LoVo (cell line): ENCODE results near the gene OR2AE1.
A peak's percentile ranks its signal among the peaks of the same experiment; 100 is the strongest.

Experiments
- DNase-seq: peaks from one replicate; pipeline ENCODE4 v3.0.0-alpha.2; 2016; ENCODE audit warnings: low spot score

OR2AE1 gene

DNA sequence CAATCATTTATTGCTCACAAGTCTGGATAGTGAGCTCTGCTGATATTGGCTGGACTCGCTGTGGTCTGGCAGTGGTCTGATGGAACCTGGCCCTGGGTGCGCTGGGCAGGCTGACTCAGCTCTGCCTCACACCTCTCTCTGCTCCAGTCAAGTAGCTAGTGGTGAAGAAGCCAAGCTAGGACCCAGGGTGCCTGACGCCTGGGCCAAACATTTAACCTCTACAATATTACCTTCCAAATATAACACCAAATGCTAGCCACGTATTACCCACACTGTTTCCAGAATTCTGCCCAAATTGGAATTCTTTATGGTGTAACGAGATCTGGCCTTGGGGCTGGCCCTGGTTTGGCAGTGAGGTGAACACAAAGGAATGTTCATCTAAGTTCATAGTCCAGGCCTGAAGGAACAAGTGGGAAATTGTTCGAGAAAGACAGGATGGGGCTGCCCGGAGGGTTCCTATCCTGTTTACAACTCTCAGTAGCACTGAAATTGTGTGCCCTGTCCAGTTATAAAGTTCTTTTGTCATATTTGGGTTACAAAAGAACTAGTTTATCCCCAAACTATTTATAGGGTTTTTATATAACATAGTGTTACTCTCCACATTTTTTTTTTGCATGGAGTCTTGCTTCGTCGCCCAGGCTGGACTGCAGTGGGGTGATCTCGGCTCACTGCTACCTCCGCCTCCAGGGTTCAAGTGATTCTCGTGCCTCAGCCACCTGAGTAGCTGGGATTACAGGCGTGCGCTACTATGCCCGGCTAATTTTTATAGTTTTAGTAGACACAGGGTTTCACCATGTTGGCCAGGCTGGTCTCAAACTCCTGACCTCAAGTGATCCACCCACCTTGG, 16.3 kb downstream of the OR2AE1 start:
- peak; percentile 66 for DNase-seq

GRCh38 chr7:99855236-99855635, 21.6 kb downstream of the OR2AE1 start:
- DNase-seq: no peak

DNA sequence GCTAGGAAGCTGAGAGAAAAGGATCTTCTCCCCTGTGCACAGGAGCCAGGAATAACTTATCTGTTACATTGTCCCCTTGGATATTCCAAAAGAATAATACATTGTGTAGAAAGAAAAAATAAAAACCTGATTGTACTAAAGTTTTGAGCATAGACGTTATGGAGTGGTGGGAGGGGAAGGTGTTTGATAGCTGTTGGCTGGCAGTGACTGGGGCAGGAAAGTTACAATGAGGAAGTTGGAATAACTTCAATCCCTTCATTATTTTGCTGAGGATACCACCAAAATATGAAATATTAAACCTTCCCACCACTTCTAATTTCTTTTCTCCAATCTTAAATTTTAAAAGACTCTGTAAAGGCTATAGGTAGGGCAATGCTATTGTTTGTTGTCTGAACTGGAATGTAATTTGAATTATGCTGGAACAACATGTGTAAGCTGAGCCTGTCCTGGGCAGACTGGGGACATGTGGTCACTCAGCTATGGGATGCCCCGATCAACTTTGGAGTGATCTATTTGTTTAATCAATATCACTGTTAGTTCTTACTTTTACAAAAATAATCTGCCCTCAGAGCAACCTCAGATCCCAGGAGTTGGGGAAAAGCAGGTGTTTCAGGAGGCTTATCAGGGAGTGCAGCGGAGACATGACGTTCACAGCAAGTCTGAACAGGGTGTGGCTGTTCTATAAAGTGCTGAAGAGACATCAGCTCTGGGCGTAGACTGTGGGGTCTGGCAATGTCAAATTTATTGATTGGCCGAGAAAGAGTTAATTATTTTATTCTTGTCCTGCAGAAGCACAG, 28.2 kb downstream of the OR2AE1 start:
- DNase-seq: no peak

- DNase-seq: no peak
Measured at GRCh38 chr7:99844328-99844727, 32.5 kb downstream of the OR2AE1 start.

- no peak for DNase-seq
Measured at GRCh38 chr7:99843808-99844207, 33.0 kb downstream of the OR2AE1 start.

GRCh38 chr7:99842926-99843325, 33.9 kb downstream of the OR2AE1 start:
- DNase-seq: no peak

DNA sequence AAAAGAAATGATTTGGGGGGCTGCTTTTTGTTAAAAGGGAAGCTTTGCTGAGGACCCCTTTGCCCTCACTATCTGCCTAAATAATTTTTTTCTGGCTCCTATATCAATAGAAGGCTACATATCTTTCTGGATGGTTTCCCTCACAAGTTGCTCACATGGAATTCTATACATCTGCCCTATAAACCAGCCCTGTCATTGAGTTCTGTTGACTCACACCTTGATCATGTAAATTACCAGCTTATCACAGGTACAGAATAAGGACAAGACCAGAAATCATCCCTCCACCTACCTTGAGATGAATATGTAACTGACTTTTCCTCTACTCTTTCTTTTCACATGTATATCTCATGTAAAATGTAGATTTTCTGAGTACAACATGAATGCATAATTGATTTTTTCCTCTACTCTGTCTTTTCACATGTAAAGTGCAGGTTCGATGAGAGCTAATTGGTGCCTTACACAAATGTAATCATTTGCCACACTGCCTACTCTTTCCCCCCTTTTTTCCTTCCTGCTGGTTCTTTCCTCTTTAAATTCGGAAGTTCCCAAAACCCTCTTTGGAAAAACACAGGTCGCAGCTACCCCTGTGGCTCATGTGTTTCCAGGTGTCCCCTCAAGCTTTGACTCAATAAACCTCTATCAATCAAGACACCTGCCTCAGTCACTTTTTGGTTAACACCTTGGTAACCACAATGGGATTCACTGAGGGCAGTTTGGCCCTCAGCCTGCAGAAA, 36.5 kb downstream of the OR2AE1 start:
- no peak for DNase-seq

DNA sequence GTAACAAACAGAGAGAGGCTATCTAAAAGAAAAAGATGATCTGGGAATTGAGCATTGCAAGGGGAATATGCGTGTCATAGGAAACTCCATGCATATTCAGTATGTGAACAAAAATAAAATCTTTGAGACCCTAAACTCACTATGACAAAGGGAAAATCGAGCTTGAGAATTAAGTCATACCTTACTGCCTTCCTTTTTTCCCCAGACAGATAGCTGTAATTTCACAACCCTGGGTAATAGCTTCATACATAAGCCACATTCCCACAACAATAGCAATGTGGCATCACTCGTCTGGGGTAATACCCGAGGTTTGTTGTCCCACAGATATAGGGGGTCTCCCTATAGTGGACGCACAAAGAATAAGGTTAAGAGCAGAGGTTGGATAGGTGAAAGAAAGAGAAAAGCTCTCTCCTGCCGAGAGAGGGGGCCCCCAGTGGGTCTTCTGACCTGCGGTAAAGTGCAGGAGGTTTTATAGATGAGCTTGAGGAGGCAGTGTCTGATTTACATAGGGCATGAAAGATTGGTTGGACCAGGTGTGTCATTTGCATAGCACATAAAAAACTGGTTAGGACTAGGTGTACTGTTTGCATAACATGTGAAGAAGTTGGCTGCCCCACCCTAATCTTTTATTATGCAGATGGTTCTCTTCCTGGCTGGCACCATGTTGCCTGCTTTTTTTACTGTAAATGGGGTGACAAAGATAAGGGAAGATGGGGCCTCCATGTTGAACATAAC, 37.4 kb downstream of the OR2AE1 start:
- peak; percentile 52 for DNase-seq

- DNase-seq: peak; percentile 58
Measured at GRCh38 chr7:99837649-99838361, 39.0 kb downstream of the OR2AE1 start.

GRCh38 chr7:99835189-99835588, 41.6 kb downstream of the OR2AE1 start:
- no peak for DNase-seq

DNA sequence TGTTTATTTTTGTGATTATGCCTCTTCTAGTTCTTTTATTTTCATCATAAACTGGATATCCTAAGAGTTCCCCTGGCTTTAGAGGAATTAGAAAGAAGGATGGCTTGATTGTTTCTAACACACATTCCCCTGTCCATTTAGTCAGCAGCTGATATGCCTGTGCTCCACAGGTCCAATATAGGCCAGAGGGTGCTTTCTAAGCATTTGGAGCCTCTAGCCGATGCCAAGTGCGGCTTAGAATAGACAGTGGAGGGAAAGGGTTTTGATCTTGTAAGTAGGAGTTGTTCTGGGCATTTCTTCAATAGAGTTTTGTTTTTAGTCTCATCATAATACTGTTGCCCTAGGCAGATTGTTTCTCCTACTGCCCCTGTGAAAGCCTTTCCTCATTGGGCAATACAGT, 42.5 kb downstream of the OR2AE1 start:
- DNase-seq: no peak

DNA sequence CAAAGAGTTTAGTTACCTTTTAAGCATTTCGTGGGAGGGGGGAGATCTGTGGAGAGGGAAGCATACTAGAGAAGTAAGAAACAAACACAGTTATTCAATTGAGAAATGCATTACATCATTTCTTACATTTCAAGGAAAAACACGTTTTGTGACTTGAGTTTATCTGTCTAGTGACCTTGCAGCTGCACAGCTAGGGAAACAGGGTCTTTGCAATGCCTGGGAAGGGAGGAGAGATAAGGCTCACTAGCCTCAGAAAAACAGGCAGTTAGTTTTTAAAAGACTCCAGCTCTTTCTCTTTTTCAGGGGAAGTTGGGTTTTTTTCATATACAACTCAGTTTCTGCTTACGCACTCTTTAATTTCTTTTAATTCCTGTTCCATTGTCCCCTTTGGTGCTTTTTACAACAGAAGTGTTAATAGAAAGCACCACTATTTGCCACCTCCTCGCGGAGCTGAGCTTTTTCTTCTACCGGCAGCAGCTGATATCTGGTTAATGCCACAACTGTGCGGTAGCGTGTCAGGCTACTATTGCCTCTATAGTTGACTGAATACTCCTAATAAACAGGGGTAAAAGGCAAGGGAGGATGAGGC, 43.5 kb downstream of the OR2AE1 start:
- no peak for DNase-seq

GRCh38 chr7:99831595-99831994, 45.2 kb downstream of the OR2AE1 start:
- DNase-seq: no peak

- peak; percentile 40 for DNase-seq
Measured at GRCh38 chr7:99829524-99830160, 47.2 kb downstream of the OR2AE1 start.

GRCh38 chr7:99828811-99829210, 48.0 kb downstream of the OR2AE1 start:
- DNase-seq: no peak

DNA sequence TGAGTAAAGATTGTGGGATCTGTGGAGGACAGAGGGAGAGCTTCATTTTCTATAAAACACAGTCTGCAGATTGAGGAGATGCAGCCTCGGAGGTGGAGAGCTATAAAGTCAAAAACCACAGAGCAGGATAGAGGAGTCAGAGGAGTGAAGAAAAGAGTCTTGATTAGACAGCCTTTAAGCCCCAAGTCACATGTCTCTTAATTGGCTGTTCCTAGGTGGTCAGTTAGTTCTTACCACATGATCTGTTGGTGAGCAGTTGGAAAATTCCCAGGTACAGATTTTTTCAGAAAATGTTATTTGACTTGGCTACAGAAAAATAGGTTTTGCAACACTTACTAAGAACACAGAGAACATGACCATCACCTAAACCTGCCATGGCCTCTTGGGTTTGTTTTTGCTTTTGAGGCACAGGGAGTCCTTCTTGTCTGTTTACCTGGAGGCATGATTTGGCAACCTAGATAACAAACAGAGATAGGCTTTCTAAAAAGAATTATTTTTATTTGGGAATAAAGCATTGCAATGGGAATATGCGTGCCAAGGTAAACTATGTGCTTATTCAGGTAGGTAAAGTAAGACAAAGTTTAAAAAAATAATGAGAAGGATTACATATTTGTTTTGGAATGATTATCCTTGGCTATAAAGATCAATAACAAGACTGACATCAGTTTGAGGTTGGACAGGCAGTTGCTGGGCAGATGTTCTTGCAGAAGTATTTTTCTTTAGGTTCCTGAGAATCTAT, 49.6 kb downstream of the OR2AE1 start:
- DNase-seq: no peak
